Kidney (tissue), 14 donors: ENCODE data around the gene CARD19. TPM values are rescaled to one million over a fixed set of nuclear protein-coding genes. Genes with fewer than 3 reads are reported as not detected.

Source experiments
- DNase-seq, 5 donors: peaks; one replicate each; pipeline ENCODE4 v3.0.0-alpha.2; 2013 to 2020
- FAIRE-seq: peaks from 2 replicates; lab custom pipeline; 2012; peaks lifted over from hg19 to GRCh38; lab: Jason Lieb, UNC
- H3K27ac ChIP-seq, 2 donors: one replicate each; pipeline ENCODE4 v1.7.0; 2013; ENCODE audit warnings: low read depth in 2 of 2, low read length in 2 of 2, inconsistent platforms in 1 of 2
- H3K27me3 ChIP-seq: one replicate; pipeline ENCODE4 v1.7.1; 2013; ENCODE audit warnings: low read length, inconsistent platforms; ENCODE audit not compliant: control insufficient read depth, insufficient read depth
- H3K36me3 ChIP-seq, 3 donors: one replicate each; pipeline versions ENCODE4 v1.7.0 to v1.7.1; 2013; ENCODE audit warnings: low read length in 3 of 3, control low read depth in 1 of 3, inconsistent platforms in 1 of 3; ENCODE audit not compliant: insufficient read depth in 3 of 3, control insufficient read depth in 2 of 3
- H3K4me1 ChIP-seq, 3 donors: one replicate each; pipeline versions ENCODE4 v1.7.0 to v1.7.1; 2013; ENCODE audit warnings: low read length in 3 of 3, inconsistent platforms in 1 of 3, low read depth in 1 of 3; ENCODE audit not compliant: control insufficient read depth in 2 of 3, insufficient read depth in 2 of 3
- H3K4me3 ChIP-seq, 3 donors: one replicate each; pipeline versions ENCODE4 v1.7.0 to v1.8.1; 2013; ENCODE audit warnings: low read length in 3 of 3, control low read depth in 1 of 3, inconsistent platforms in 1 of 3
- H3K9ac ChIP-seq, 3 donors: one replicate each; pipeline versions ENCODE4 v1.7.0 to v1.7.1; 2013; ENCODE audit warnings: low read length in 3 of 3, control low read depth in 1 of 3, inconsistent platforms in 1 of 3
- H3K9me3 ChIP-seq, 3 donors: one replicate each; pipeline versions ENCODE4 v1.7.0 to v1.7.1; 2013; ENCODE audit warnings: low read length in 3 of 3, control low read depth in 1 of 3, inconsistent platforms in 1 of 3; ENCODE audit not compliant: control insufficient read depth in 2 of 3, insufficient read depth in 1 of 3
- CTCF ChIP-seq: IDR thresholded peaks from 3 replicates; pipeline ENCODE4 v1.5.1; 2012; ENCODE audit warnings: mild to moderate bottlenecking, moderate library complexity, borderline replicate concordance; ENCODE audit not compliant: insufficient read depth; ENCODE audit errors: extremely low read depth
- intact Hi-C: fragments of 100-400 bp; cut with DNase I; formaldehyde crosslinking; loops from one replicate; pipeline ENCODE4 v1.11.1; 2022
- polyA plus RNA-seq: library from polyadenylated mRNA; stranded (reverse); fragments of 350-450 nt; fragmentation: Illumina TruSeq; extraction: RNeasy Lipid Tissue Mini Kit (QIAGEN cat#74804); gene quantifications from one replicate; pipeline ENCODE4 v1.2.3, GENCODE V29; 2014; ENCODE audit warnings: low read depth, low replicate concordance; ENCODE audit not compliant: insufficient read depth
- total RNA-seq: library from RNA; stranded (reverse); fragmentation: NEBNext Ultra II Directional; extraction: Animal tissue kit (Norgen Biotek cat#: 25700); gene quantifications from one replicate; pipeline ENCODE4 v1.2.1, GENCODE V29; 2021
- donor health status: control.
- donor health status: control.
- donor health status: control.
- donor health status: control.
- donor health status: control.
- donor health status: DM: yes; HTN: yes; CAD: no.
- donor health status: Normal renal cell carcinoma (clear cell type).

Gene CARD19
- total and polyA plus RNA-seq, 2 donors from 2014 or later = 44.5 to 49.3 TPM

GRCh38 chr9:93112116-93112863 lies 16.3 kb downstream of the CARD19 start:
- no peak for FAIRE-seq
- peaks cover 0 to 9% (median 8%) of the 10 kb centered on the region in 3 donors for H3K4me1 ChIP-seq
- H3K27ac ChIP-seq = no peak overlapping the region
- intact Hi-C loops = no loop called here
- no peak overlapping the region for H3K9ac ChIP-seq
- H3K9me3 ChIP-seq = no peaks in the 10 kb centered on the region
- no peak for TF ChIP-seq CTCF
- peaks cover 0 to 8% (median 0%) of the 10 kb centered on the region in 3 donors for H3K36me3 ChIP-seq
- no peaks in the 10 kb centered on the region for H3K27me3 ChIP-seq
- DNase-seq = peak in 3 of 5 donors; percentile 8 to 64 (median 30)
- H3K4me3 ChIP-seq = no peak overlapping the region

GRCh38 chr9:93112864-93113389 lies 16.9 kb downstream of the CARD19 start:
- no peak overlapping the region for H3K27ac ChIP-seq
- intact Hi-C loops = no loop called here
- FAIRE-seq = no peak
- no peaks in the 10 kb centered on the region for H3K27me3 ChIP-seq
- H3K4me1 ChIP-seq = peaks cover 0 to 9% (median 8%) of the 10 kb centered on the region in 3 donors
- TF ChIP-seq CTCF = no peak
- peaks cover 0 to 8% (median 0%) of the 10 kb centered on the region in 3 donors for H3K36me3 ChIP-seq
- H3K9ac ChIP-seq = no peak overlapping the region
- peak in 3 of 5 donors; percentile 7 to 55 (median 37) for DNase-seq
- H3K4me3 ChIP-seq = no peak overlapping the region
- no peaks in the 10 kb centered on the region for H3K9me3 ChIP-seq

GRCh38 chr9:93114169-93114983 lies 18.4 kb downstream of the CARD19 start:
- no peak overlapping the region for H3K4me3 ChIP-seq
- TF ChIP-seq CTCF = no peak
- H3K27me3 ChIP-seq = no peaks in the 10 kb centered on the region
- H3K27ac ChIP-seq = no peak overlapping the region
- H3K36me3 ChIP-seq = peaks cover 0 to 8% (median 0%) of the 10 kb centered on the region in 3 donors
- FAIRE-seq (no peak), DNase-seq (peak in 3 of 5 donors; percentile 8 to 71 (median 51))
- no peak overlapping the region for H3K9ac ChIP-seq
- H3K9me3 ChIP-seq = no peaks in the 10 kb centered on the region
- intact Hi-C loops = no loop called here
- H3K4me1 ChIP-seq = peaks cover 0 to 11% (median 8%) of the 10 kb centered on the region in 3 donors
